GM23248 (cell line): ENCODE data around the gene ARSI. TPM values are rescaled to one million over a fixed set of nuclear protein-coding genes. Genes with fewer than 3 reads are reported as not detected.

Experiments used
- DNase-seq: peaks from one replicate; pipeline ENCODE4 v3.0.0-alpha.2; 2015
- H2AFZ ChIP-seq: fragments of 200-600 bp; sonication (generic); 2 replicates; pipeline ENCODE4 v1.6.1; 2016; ENCODE audit warnings: antibody characterized with exemption
- H3F3A ChIP-seq: fragments of 200-600 bp; sonication (generic); 2 replicates; pipeline ENCODE4 v1.6.1; 2016; ENCODE audit warnings: mild to moderate bottlenecking, antibody characterized with exemption, mixed run types; ENCODE audit not compliant: insufficient read depth
- H3K27ac ChIP-seq: fragments of 200-600 bp; sonication (generic); 2 replicates; pipeline ENCODE4 v1.5.1; 2016; ENCODE audit warnings: mild to moderate bottlenecking
- H3K27me3 ChIP-seq: fragments of 200-600 bp; sonication (generic); replicated peaks from 2 replicates; pipeline ENCODE4 v1.6.1; 2016; ENCODE audit warnings: mild to moderate bottlenecking; ENCODE audit not compliant: insufficient read depth
- H3K36me3 ChIP-seq: fragments of 200-600 bp; sonication (generic); 2 replicates; pipeline ENCODE4 v1.6.1; 2016; ENCODE audit warnings: low read depth, mild to moderate bottlenecking
- H3K4me1 ChIP-seq: fragments of 200-600 bp; sonication (generic); 2 replicates; pipeline ENCODE4 v1.6.1; 2016; ENCODE audit warnings: mild to moderate bottlenecking; ENCODE audit not compliant: insufficient read depth
- H3K4me2 ChIP-seq: fragments of 200-600 bp; sonication (generic); one replicate; pipeline ENCODE4 v1.6.1; 2016; ENCODE audit warnings: mild to moderate bottlenecking; ENCODE audit not compliant: unreplicated experiment
- H3K4me3 ChIP-seq: fragments of 200-600 bp; sonication (generic); 2 replicates; pipeline ENCODE4 v1.5.1; 2016; ENCODE audit warnings: mild to moderate bottlenecking
- H3K79me2 ChIP-seq: fragments of 200-600 bp; sonication (generic); 2 replicates; pipeline ENCODE4 v1.6.1; 2016; ENCODE audit warnings: mild to moderate bottlenecking; ENCODE audit not compliant: insufficient read depth
- H3K9ac ChIP-seq: fragments of 200-600 bp; sonication (generic); 2 replicates; pipeline ENCODE4 v1.6.1; 2016; ENCODE audit warnings: mild to moderate bottlenecking
- H3K9me2 ChIP-seq: fragments of 200-600 bp; sonication (generic); 2 replicates; pipeline ENCODE4 v1.6.1; 2016; ENCODE audit warnings: mixed run types, mild to moderate bottlenecking, moderate library complexity; ENCODE audit not compliant: insufficient read depth
- H3K9me3 ChIP-seq: fragments of 200-600 bp; sonication (generic); one replicate; pipeline ENCODE4 v1.6.1; 2017; ENCODE audit warnings: low read depth
- H4K20me1 ChIP-seq: fragments of 200-600 bp; sonication (generic); 2 replicates; pipeline ENCODE4 v1.6.0; 2016; ENCODE audit not compliant: insufficient read depth
- EZH2 ChIP-seq: fragments of 200-600 bp; sonication (generic); IDR thresholded peaks from 2 replicates; pipeline ENCODE4 v1.6.1; 2018; ENCODE audit warnings: antibody characterized with exemption, mild to moderate bottlenecking; ENCODE audit not compliant: insufficient read depth, poor library complexity, severe bottlenecking
- EZH2phosphoT487 ChIP-seq: fragments of 200-600 bp; sonication (generic); IDR thresholded peaks from 2 replicates; pipeline ENCODE4 v1.6.1; 2018; ENCODE audit warnings: antibody characterized with exemption, moderate library complexity, mild to moderate bottlenecking, low read depth; ENCODE audit not compliant: insufficient read depth
- WGBS, 2 experiments: methylation state at CpG; one replicate each; pipeline ENCODE4 v1.1.6; 2015 to 2017; ENCODE audit warnings: low lambda C conversion rate in 2 of 2, low coverage in 1 of 2; ENCODE audit errors: missing lambda C conversion rate in 2 of 2; 5-methylcytosine and 5-hydroxymethylcytosine counted together
- in situ Hi-C: fragments of 300-500 bp; cut with MboI; formaldehyde crosslinking; loops from 2 replicates; pipeline ENCODE4 v1.15.0; 2020
- polyA plus RNA-seq: library from polyadenylated mRNA; unstranded; fragments of >200 nt; fragmentation: Nextera tagmentation; extraction: Ambion mirVana; gene quantifications from 2 replicates; pipeline ENCODE4 v1.2.1, GENCODE V29; 2016
- total RNA-seq: library from RNA; depleted of rRNA; stranded (reverse); fragments of >200 nt; shearing (Covaris generic); gene quantifications from 2 replicates; pipeline ENCODE4 v1.2.3, GENCODE V29; 2014

Gene ARSI
- total and polyA plus RNA-seq, 2 experiments from 2014 or later, result 1.0 to 4.3 TPM

- no peak overlapping the region for H3K4me3 ChIP-seq
- in situ Hi-C loops, result no loop called here
Measured at GRCh38 chr5:150304481-150305081, 1.9 kb upstream of the ARSI start.

GRCh38 chr5:150303660-150304386, 1.1 kb upstream of the ARSI start:
- TF ChIP-seq EZH2phosphoT487, result no peak
- no peak for TF ChIP-seq EZH2
- Histone ChIP-seq H3K4me1 (peaks cover 28% of the 10 kb centered on the region), H3K36me3 (no peaks in the 10 kb centered on the region), H3K79me2 (no peaks in the 10 kb centered on the region), H3F3A (peaks cover 13% of the 10 kb centered on the region), H4K20me1 (no peaks in the 10 kb centered on the region), H3K4me3 (no peak overlapping the region), H3K9me3 (no peaks in the 10 kb centered on the region), H3K9me2 (no peaks in the 10 kb centered on the region), H3K9ac (no peak overlapping the region), H3K27ac (no peak overlapping the region), H3K4me2 (no peak overlapping the region), H3K27me3 (no peaks in the 10 kb centered on the region), H2AFZ (no peak overlapping the region)
- WGBS, 2 experiments, result 69 to 76% methylated on average over 7 of the region's 7 CpGs
- DNase-seq, result peak; percentile 38
- in situ Hi-C loops, result no loop called here

More at GRCh38 chr5:150304481-150305081, 1.9 kb upstream of the ARSI start:
- Histone ChIP-seq H3K79me2 (no peaks in the 10 kb centered on the region), H2AFZ (no peak overlapping the region), H3K9ac (no peak overlapping the region), H3K9me3 (no peaks in the 10 kb centered on the region), H3K27me3 (no peaks in the 10 kb centered on the region), H3K27ac (no peak overlapping the region), H3K4me1 (peaks cover 24% of the 10 kb centered on the region), H3K36me3 (no peaks in the 10 kb centered on the region), H4K20me1 (no peaks in the 10 kb centered on the region), H3K4me2 (no peak overlapping the region), H3F3A (peaks cover 9% of the 10 kb centered on the region), H3K9me2 (no peaks in the 10 kb centered on the region)
- WGBS, 2 experiments, result 87 to 88% methylated on average over 4 of the region's 4 CpGs
- TF ChIP-seq EZH2phosphoT487 (no peak), EZH2 (no peak)
- DNase-seq, result no peak

- peak overlapping the region; percentile 84; the same call in 1 of the 2 replicates for H3K9ac ChIP-seq
- H3K9me3 ChIP-seq, result no peaks in the 10 kb centered on the region
- H2AFZ ChIP-seq, result peak overlapping the region; percentile 92
- DNase-seq, result no peak
- no peaks in the 10 kb centered on the region for H3K9me2 ChIP-seq
- H3K36me3 ChIP-seq, result no peaks in the 10 kb centered on the region
- H3K4me2 ChIP-seq, result peak overlapping the region; percentile 86
- peaks cover 19% of the 10 kb centered on the region for H3F3A ChIP-seq
- H3K4me3 ChIP-seq, result peak overlapping the region; percentile 68
- peaks cover 34% of the 10 kb centered on the region for H3K4me1 ChIP-seq
- H3K27ac ChIP-seq, result no peak overlapping the region
- H3K79me2 ChIP-seq, result no peaks in the 10 kb centered on the region
- in situ Hi-C loops, result no loop called here
- no peaks in the 10 kb centered on the region for H3K27me3 ChIP-seq
- TF ChIP-seq EZH2phosphoT487 (no peak), EZH2 (no peak)
- 44 to 45% methylated on average over 15 to 16 of the region's 16 CpGs for WGBS, 2 experiments
- no peaks in the 10 kb centered on the region for H4K20me1 ChIP-seq
Measured at GRCh38 chr5:150303070-150303615, 438 bp upstream of the ARSI start.

GRCh38 chr5:150301901-150302300, 804 bp downstream of the ARSI start:
- H3K9me2 ChIP-seq, result no peaks in the 10 kb centered on the region
- peaks cover 34% of the 10 kb centered on the region for H3K4me1 ChIP-seq
- H3K36me3 ChIP-seq, result no peaks in the 10 kb centered on the region
- no peaks in the 10 kb centered on the region for H4K20me1 ChIP-seq
- peak overlapping the region; percentile 86 for H3K4me2 ChIP-seq
- TF ChIP-seq EZH2 (no peak), EZH2phosphoT487 (no peak)
- peak overlapping the region; percentile 92; the same call in 1 of the 2 replicates for H2AFZ ChIP-seq
- WGBS, 2 experiments, result 43 to 45% methylated on average over 21 to 22 of the region's 22 CpGs
- H3K9ac ChIP-seq, result peak overlapping the region; percentile 84
- in situ Hi-C loops, result no loop called here
- H3K27me3 ChIP-seq, result no peaks in the 10 kb centered on the region
- no peak overlapping the region for H3K27ac ChIP-seq
- no peaks in the 10 kb centered on the region for H3K9me3 ChIP-seq
- no peaks in the 10 kb centered on the region for H3K79me2 ChIP-seq
- no peak for DNase-seq
- H3K4me3 ChIP-seq, result peak overlapping the region; percentile 68
- peaks cover 19% of the 10 kb centered on the region for H3F3A ChIP-seq
